ENCODE measurements around the gene MARK3.
A peak's percentile ranks its signal among the peaks of the same experiment; 100 is the strongest.

MARK3 gene

DNA sequence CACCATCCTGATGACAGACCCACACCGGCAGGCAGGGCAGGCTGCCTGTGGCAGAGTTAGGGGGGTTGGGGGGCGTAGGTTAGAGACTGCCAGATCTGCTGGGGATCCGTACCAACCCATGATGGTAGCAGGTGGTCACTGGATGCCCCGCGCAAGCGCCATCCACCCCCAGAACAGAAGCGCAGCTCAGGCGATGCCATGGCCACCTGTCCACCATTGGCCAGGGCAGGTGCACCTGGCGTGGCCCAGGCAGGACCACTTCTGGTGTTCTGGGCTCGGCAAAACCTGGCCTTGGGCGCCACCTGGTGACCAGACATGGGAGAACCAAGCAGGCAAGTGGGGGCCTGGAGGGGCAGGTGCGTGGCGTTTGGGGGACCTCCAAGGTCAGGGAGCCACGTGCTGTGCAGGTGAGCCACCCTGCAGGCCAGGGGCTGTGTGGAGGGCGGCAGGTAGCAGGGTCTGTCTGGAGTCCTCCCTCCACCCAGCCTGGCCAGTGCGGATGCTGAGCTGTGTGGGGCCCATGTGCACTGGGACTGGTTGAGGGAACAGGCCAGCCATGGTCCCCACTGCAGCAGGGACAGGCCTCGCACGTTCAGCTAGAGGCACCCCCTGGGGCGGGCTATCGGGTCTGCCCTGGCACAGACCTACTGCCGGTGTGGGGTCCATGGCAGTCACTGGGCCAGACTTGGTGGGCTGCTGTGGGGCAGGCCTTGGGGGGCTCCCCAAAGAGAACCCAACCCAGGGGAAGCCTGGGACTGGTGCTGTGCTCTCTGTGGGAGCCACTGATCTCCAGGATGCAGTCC is 161.6 kb downstream of the MARK3 start:
- H3K4me3 ChIP-seq (ENCODE audit: low read depth, low read length): no peak overlapping the region
- in situ Hi-C loops (cut with HindIII; ENCODE audit: low sequenced_read_pairs): no loop called here
- TF ChIP-seq, protein P1, sequence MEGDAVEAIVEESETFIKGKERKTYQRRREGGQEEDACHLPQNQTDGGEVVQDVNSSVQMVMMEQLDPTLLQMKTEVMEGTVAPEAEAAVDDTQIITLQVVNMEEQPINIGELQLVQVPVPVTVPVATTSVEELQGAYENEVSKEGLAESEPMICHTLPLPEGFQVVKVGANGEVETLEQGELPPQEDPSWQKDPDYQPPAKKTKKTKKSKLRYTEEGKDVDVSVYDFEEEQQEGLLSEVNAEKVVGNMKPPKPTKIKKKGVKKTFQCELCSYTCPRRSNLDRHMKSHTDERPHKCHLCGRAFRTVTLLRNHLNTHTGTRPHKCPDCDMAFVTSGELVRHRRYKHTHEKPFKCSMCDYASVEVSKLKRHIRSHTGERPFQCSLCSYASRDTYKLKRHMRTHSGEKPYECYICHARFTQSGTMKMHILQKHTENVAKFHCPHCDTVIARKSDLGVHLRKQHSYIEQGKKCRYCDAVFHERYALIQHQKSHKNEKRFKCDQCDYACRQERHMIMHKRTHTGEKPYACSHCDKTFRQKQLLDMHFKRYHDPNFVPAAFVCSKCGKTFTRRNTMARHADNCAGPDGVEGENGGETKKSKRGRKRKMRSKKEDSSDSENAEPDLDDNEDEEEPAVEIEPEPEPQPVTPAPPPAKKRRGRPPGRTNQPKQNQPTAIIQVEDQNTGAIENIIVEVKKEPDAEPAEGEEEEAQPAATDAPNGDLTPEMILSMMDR (IDR thresholded peaks at IDR 0.05; ENCODE audit: low read depth, low read length, missing control alignments): peak; percentile 75
- peak; percentile 18 for DNase-seq (ENCODE audit: low read depth)

DNA sequence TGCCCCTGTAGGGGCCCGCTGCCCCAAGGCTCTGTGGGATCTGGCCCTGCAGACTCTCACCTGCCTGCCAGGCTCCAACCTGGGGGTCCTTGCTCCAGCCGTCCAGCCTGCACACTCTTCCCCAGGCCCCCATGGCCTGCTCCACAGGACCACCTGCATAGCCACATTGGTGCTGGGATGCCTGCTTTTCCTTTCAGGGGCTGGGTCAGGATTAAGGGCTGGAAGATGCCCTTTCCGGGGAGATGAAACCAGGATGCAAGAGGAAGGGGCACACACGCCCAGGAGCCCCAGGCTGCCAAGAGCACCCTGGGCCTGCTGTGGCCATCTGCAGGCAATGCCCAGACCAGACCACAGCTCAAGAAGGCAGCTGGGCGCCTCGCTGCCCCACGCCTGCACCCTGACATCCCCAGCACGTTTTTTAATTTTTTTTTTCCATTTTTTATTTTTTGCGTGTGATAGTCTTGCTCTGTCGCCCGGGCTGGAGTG is 162.3 kb downstream of the MARK3 start:
- no peak for DNase-seq (ENCODE audit: low read depth)
- TF ChIP-seq, protein P1 (IDR thresholded peaks at IDR 0.05; ENCODE audit: low read depth, low read length, missing control alignments): no peak
- H3K4me3 ChIP-seq (ENCODE audit: low read depth, low read length): no peak overlapping the region
- in situ Hi-C loops (cut with HindIII; ENCODE audit: low sequenced_read_pairs): no loop called here

DNA sequence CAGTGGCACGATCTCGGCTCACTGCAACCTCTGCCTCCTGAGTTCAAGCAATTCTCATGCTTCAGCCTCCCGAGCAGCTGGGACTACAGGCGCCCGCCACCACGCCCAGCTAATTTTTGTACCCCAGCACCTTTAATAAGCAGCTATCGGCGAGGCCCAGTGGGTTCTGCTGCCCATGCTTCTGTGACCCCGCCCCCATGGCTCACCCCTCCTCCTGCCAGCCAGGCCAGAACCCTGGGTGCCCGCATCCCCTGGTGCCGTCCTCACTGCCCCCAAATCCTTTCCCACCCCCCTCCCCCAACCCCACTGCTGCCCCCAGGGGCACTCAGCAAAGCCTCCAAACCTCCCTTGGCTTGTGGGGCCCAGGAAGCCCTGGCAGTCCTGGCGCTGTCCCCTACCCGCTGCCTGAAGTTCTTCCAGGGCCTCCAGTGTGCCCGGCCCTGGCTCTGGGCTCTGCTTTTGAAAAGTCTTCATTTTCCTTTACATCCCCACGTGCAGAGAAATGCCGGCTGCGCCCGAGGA is 162.8 kb downstream of the MARK3 start:
- TF ChIP-seq, protein P1 (IDR thresholded peaks at IDR 0.05; ENCODE audit: low read depth, low read length, missing control alignments): no peak
- H3K4me3 ChIP-seq (ENCODE audit: low read depth, low read length): no peak overlapping the region
- DNase-seq (ENCODE audit: low read depth): no peak
- in situ Hi-C loops (cut with HindIII; ENCODE audit: low sequenced_read_pairs): no loop called here

DNA sequence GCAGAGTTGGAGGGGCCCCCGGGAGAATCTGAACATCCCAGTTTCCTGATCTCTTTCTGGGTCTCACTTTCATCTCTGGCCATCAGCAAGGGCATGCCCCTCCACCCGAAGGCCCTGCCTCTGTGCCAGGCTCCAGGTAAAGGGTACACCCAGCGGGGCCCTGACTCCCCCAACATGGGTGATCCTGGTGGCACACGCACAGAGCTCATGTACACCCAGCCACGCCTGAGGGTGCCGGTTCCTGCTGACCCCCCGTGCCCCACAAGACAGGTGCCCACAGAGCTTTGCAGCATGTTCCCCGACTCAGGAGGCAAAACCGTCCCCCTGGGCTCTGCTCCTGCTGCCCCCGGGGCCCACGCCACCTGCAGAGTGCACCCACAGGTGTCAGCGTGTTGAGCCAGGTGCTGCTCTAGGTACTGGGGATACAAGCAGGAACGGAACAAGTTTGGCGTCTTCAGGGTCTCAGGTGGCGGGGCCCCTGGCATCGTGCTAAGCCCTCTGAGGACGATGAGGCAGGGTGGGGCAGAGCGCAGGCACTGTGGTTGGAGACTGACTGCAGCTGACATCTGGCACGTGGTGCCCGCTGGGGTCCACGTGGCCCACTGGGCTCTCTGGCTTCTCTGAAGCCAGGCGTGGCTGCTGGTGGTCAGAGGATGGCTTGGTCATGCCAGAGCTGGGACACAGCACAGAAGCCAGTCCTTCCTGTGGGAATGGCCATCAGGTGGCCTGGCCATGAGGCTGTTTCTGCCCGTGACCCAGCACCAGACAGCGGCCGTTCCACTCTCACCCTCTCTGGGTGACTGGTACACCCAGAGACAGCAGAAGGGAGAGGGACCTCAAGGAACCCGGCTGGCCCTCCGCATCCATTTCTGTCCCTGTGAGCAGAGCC is 163.5 kb downstream of the MARK3 start:
- in situ Hi-C loops (cut with HindIII; ENCODE audit: low sequenced_read_pairs): no loop called here
- no peak for DNase-seq (ENCODE audit: low read depth)
- no peak overlapping the region for H3K4me3 ChIP-seq (ENCODE audit: low read depth, low read length)
- TF ChIP-seq, protein P1 (IDR thresholded peaks at IDR 0.05; ENCODE audit: low read depth, low read length, missing control alignments): no peak

DNA sequence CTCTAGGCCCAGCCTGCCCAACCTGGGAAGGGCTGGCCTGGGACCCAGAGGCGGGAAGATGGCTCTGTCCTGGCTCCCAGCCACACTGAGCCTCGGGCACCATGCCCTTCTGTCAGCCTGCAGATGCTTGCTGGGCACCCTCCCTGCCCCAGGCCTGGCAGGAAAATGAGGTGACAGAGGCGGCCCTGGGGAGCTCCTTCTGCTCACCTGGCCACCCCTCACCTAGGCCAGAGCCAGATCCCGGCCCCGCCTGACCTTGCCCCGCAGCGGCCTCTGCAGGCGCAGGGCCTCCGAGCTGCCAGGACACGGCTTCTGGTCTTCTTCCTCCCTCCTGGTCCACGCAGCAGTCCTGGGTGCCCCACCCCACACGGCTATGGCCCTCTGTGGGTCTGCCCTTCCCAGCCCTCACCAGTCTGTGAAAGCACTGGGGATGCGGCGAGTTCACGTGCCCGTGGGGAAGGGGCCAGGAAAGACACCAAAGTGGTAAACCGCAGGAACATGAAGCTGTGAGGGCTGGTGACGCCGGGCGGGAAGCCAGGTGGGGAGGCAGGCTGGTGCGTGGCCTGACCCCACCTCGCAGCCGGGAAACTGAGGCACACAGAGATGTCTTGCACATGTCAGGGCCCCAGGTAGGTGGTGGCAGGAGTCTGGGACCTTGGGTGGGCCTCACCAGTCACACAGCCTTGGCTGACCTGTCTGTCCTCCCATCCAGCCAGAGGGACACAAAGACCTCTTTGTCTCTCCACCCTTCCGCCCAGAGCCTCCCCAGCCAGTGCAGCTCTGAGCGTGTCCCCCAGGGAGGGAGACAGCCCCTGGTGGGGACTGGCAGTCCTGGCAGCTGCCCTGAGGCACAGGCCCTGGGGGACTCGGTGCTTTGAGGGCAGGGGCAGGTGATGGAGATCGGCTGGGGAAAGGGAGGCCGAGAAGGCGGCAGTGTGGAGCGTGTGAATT is 164.4 kb downstream of the MARK3 start:
- TF ChIP-seq, protein P1 (IDR thresholded peaks at IDR 0.05; ENCODE audit: low read depth, low read length, missing control alignments): no peak
- no peak overlapping the region for H3K4me3 ChIP-seq (ENCODE audit: low read depth, low read length)
- in situ Hi-C loops (cut with HindIII; ENCODE audit: low sequenced_read_pairs): no loop called here
- no peak for DNase-seq (ENCODE audit: low read depth)

All from astrocyte of the cerebellum (primary cell).